Measurements from ENCODE around the gene MS4A15.
"Not testable (repeated sequence)": the region's sequence is repeated elsewhere in the genome, so short reads cannot be mapped to it uniquely, and the experiment has no call there.

Gene MS4A15

DNA sequence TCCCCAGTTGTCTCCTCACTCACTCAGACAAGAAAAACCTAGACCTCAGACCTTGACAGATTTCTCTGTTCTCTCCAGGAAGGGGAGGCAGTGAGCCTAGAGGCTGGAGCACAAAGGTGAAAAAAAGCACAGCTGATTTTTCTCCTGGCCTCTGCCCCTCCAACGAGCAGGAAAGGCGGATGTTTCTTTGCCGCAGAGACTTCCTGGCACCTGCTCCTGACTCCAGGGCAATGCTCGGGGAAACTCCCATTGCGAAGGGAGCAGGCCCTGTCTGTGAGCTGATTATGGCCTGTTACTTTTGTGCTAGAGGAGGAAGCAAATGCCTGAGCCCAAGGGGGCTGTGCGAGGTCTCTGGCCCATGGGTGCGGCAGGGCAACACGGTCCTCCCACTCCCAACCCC is 53.9 kb downstream of the MS4A15 start:
- DNase-seq: no peak

DNA sequence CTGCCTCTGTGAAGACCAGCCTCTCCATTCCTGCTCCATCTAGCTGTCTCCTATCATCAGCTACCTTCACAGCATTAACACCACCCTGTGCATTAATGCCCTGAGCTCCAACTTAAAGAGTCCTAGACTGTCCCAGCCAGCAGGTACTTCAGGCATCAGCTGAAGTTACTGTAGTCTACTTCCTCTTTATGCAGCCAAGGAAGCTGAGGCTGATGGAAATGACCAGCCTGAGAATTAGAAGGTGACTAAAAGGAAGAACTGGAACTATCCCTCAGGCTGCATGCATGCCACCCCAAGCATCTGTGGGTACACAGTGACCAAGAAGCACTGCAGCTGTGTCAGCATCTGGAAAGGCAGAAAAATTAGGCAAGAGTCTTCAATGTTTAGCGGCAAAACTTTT is 56.7 kb downstream of the MS4A15 start:
- DNase-seq: no peak

GRCh38 chr11:60814112-60814511 is 57.4 kb downstream of the MS4A15 start:
- no peak for DNase-seq

- no peak for DNase-seq
Observed at GRCh38 chr11:60816590-60817157, 60.0 kb downstream of the MS4A15 start.

DNA sequence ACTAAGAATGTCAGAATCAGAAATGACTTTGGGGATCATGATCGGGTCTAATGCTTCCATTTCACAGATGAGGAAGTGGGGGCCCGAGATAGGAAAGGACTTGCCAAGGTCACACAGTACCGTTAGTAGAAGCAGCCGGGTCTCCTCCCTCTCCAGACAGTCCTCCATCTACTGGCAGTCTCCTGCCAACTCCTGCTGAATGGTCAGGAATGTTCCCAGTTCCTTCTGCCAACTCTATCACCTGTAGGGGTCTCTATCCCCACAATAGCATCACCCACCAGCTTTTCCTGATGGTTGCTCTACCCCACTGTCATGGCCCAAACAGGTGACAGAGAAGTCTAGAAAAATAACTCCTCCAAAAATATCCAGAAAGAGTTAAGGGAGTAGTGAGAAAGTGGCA is 61.4 kb downstream of the MS4A15 start:
- DNase-seq: no peak

GRCh38 chr11:60821827-60822599 is 65.3 kb downstream of the MS4A15 start:
- no peak for DNase-seq

DNA sequence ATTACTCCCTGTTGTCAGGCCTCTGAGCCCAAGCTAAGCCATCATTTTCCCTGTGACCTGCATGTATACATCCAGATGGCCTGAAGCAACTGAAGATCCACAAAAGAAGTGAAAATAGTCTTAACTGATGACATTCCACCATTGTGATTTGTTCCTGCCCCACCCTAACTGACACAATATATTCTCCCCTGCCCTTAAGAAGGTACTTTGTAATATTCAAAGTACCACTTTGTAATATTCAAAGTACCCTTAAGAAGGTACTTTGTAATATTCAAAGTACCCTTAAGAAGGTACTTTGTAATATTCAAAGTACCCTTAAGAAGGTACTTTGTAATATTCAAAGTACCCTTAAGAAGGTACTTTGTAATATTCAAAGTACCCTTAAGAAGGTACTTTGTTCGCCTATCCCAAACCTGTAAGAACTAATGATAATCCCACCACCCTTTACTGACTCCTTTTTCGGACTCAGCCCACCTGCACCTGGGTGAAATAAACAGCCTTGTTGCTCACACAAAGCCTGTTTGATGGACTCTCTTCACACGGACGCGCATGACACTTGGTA is 67.2 kb downstream of the MS4A15 start:
- DNase-seq: not testable (repeated sequence)

GRCh38 chr11:60825118-60825517 is 68.5 kb downstream of the MS4A15 start:
- no peak for DNase-seq

GRCh38 chr11:60825790-60826189 is 69.1 kb downstream of the MS4A15 start:
- DNase-seq: no peak

Measured in NCI-H1694 (cell line).